Activated CD4-positive, CD25-positive, alpha-beta regulatory T cell (primary cell): Measurements from ENCODE around the gene SART1.

Experiments used
- DNase-seq, 4 experiments: peaks; one replicate each; lab custom pipeline; 2025; lab: John Stamatoyannopoulos, UW

Gene SART1

DNA sequence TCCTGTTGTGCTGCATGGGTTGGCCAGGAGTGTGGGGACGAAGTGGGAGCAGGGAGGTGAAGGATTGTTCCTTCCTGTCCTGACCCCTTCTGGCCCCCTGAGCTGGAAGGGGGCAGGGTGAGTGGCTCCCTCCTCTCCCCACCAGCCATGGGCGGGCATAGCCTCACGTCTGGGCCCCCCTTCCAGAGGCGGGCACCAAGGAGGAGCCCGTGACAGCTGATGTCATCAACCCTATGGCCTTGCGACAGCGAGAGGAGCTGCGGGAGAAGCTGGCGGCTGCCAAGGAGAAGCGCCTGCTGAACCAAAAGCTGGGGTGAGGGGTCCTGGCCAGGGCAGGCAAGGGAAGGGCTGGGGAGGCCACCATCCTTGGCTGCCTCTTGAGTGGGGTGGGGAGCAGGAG, 3.4 kb downstream of the SART1 start:
- no peak for DNase-seq

DNA sequence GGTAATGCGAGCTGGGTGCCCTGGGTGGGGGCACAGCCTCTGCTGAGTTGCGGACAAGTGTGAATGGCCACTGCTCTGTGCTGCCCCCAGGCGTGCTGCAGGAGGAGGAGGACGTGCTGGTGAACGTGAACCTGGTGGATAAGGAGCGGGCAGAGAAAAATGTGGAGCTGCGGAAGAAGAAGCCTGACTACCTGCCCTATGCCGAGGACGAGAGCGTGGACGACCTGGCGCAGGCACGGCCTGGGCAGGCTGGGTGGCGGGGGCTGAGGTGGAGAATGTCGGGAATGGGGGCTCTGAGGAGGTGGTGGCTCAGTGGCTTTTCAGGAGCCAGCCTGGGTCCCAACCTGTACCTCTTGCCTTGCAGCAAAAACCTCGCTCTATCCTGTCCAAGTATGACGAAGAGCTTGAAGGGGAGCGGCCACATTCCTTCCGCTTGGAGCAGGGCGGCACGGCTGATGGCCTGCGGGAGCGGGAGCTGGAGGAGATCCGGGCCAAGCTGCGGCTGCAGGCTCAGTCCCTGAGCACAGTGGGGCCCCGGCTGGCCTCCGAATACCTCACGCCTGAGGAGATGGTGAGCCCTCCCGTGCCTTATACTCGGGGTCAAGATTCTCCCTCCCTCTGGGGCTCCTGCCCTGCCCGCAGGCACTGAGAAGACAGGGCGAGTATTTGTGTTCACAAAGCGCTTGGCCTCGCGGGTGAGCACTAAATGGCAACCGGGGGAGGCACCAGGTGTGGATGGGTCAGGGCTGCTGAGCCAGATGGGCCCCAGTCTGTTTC, 4.6 kb downstream of the SART1 start:
- DNase-seq: no peak

DNA sequence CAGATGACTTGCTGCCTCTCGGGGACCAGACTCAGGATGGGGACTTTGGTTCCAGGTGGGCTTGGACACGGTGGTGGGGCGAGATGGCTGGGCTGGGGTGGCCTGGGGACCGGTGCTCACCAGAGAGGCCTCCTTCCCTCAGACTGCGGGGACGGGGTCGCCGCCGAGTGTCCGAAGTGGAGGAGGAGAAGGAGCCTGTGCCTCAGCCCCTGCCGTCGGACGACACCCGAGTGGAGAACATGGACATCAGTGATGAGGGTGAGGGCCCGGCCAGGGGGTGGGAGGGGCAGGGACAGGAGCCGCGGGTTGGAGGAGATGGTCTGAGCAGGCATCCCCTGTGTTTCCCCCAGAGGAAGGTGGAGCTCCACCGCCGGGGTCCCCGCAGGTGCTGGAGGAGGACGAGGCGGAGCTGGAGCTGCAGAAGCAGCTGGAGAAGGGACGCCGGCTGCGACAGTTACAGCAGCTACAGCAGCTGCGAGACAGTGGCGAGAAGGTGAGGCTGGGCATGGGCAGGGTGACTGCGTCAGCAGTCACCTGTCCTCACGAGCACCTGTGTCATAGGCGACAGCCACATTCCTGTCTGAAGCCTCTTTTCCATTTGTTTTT, 5.9 kb downstream of the SART1 start:
- no peak for DNase-seq

DNA sequence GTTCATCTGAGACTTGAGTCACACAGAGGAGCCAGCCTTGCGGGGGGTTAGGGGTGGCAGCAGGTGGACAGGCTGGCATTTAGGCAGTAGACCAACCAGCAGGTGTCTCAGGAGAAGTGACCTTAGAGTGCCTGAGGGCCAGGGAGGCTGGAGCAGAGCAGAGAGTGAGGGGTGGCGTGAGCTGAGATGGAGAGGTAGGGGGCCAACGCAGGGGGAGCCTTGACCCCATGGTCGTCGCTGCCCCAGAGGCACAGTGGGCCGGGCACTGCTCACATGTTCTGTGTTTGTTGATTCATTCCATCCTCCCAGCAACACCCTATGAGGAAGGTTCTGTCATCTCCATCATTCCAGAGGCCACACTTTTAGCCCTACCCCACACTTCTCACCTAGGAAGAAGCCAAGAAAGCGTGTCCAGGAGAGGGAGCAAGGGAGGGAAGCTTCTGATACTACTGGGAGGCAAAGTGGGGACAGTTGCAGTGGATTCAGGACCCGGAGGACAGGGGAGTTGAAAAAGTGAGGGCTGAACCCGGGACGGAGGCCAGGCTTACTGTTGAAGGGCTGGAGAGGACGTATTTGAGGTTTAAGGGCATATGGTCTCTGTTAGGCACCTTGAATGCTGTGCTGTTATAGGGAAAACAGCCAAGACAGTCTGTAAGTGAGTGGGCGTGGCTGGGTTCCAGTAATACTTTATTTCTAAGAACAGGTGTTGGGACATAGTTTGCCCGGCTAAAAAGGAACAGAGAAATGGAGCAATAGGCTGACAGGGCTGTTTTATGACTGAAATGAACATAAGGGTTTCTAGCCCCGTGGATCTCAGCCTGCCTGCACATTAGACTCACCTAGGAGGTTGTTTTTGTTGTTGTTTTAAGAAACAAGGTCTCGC, 7.3 kb downstream of the SART1 start:
- no peak for DNase-seq

DNA sequence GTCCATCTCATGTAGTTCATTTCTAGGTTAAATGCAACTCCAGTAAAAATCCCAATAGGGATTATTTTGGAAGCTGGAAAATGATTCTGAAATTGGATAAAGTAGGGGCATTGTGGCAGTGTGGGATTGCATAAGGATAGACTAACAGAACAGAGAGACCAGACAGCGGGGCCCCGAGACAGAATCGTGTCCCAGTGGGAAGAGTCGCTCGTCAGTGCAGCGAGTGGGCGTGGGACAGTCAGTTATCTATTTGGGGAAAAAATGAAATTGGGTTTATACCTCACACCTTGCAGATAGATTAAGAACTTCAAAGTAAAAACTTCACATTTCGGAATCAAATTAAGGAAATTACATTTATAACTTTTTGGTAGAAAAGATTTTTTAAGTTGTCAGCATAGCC, 10.6 kb downstream of the SART1 start:
- no peak for DNase-seq

DNA sequence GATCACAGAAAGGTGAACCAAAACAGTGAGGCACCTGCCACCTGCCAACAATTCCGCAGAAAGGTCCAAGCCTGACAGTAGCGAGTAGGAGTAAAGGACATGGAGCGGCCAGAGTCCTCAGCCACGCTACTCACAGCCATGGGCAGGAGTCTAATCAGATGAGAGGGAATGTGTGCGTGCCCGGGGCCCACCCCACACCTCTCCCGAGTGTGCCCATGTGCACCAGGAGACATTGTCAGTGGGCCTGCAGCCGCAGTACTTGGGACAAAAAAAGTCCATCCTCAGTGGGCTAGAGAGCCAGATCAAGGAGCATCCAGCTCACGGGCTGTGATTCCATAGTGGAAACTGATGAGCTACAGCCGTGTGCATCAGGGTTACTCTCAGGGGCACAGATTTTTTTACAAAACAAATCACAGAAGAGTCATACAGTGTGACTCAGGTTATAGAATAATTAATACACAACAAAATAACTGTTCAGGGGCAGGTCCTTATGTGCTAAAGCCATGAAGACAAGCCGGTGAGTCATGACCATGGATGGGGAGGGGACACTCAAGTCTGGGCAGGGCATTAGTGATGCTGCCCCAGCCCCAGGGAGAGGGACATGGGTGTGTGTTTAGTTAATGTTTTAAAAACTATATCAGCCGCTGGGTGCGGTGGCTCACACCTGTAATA, 12.0 kb downstream of the SART1 start:
- no peak for DNase-seq

DNA sequence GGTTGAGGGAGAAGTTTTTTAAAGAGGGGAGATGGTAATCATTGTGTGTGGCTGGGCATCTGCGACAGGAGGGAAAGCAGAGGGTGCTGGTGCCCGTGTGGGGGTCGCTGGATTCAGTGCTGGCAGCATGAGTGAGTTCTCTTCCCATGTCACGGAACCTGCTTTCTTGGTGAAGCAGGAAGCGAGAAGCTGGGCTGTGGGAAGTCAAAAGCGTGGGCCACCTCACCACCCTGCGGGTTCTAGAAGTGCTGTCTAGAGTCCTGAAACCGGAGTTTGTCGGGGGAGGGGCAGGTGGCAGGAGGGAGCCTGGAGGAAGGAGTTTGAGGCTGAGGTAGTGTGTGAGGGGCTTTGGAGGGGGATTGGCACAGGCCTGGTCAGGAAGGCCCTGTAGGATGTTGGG, 14.2 kb downstream of the SART1 start:
- no peak for DNase-seq

DNA sequence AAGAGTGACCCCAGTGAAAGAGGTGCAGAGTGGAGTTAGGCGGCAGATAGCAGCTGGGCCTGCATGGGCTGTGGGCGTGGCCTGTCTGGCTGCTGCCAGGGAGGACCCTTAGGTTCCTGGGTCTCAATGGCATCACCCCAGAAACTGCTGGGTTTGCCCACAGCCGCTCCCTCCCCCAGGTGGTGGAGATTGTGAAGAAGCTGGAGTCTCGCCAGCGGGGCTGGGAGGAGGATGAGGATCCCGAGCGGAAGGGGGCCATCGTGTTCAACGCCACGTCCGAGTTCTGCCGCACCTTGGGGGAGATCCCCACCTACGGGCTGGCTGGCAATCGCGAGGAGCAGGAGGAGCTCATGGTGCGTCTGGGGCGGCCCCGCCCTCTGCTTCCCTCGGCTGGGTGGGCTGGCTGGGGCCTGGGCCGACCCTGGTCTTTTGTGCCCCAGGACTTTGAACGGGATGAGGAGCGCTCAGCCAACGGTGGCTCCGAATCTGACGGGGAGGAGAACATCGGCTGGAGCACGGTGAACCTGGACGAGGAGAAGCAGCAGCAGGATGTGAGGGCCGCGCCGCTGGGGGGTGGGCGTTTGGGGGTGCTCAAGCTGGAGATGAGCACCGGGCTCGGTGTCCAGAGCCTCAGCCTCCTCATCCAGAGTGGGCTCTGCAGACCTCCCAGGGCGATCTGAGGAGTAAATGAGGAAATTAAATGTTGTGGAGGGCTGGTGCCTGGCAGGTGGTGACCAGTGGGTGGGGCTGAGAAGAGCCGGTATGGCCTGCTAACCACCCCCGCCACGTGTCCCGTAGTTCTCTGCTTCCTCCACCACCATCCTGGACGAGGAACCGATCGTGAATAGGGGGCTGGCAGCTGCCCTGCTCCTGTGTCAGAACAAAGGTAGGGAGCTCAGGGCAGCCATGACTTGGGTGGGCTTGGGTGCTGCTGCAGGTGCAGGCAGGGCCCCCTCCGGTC, 15.0 kb downstream of the SART1 start:
- no peak for DNase-seq

DNA sequence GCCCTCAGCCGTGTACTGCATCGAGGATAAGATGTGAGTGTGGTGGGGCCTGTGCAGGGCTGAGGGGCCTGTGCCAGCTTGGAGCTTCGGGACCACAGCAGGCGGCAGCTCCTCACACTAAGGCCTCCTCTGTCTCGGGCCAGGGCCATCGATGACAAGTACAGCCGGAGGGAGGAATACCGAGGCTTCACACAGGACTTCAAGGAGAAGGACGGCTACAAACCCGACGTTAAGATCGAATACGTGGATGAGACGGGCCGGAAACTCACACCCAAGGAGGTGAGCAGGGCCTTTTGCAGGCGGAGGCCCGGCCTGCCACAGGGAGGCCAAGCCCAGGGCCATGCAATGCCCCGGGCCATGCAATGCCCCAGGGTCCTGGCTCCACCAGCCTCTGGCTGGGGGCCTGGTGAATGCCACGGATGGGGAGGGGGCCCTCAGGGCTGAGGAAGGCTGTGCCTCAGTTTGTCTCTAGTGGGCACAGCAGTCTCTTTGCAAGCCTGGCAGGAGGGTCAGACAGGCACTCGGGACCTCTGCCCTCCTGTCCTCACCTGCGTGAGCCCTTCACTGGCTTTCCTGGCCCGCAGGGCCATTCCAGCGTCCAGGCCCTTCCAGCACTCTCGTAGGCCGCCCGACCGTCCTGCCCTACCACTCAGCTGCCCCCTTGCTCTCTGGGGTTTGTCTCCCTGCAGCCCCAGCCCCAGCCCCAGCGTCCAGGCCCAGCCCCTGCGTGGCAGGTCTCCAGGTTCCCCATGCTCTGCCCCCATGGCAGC, 16.3 kb downstream of the SART1 start:
- no peak for DNase-seq

DNA sequence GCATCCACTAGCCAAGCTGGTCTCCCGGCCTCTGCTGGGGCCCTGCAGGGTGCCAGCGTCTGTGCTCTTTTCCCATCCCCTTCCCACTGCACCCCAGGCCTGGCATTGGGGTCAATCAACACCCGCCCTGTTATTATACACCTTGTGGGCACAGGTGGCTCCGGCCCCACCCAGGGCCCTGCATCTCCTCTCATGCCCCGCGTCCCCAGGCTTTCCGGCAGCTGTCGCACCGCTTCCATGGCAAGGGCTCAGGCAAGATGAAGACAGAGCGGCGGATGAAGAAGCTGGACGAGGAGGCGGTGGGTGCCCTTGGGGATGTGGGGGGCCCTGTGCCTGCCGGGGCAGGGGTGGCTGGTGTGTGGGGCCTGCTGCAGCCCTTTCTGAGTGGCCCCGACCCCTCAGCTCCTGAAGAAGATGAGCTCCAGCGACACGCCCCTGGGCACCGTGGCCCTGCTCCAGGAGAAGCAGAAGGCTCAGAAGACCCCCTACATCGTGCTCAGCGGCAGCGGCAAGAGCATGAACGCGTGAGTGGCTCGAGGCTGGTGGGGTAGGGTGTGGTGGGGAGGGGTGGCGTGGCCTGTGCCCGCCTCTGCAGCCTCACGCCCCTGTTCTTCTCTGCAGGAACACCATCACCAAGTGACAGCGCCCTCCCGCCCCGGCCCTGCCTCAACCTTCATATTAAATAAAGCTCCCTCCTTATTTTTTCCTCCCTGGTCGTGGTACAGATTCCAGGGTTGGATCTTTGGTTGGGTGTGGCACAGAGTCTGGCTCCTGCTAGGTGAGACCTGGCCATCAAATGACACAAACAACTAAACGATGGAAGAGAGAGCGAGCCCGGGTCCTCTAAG, 17.1 kb downstream of the SART1 start:
- no peak for DNase-seq

DNA sequence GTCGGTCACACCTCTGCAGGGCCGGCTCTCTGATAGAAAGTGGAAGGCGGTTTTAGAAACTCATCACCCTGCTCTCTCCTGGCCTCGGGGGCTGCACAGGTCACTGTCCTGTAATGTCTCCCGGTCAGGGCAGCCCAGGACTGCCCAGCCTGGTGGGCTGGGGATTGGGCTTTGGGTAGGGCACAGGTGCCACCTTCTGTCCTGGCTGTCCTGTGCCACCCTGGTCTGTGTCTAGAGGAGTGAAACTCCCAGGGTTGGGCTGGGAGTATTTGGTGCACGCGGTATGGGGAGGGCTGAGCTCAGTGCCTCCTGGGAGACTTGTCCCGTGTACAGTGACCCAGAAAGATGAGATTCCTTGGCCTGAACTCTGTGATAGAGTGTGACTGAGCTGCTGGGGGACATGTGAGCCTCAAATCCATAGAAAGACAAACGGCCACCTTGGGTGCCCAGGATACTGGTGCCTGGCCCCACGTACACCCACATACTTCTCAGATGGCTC, 17.8 kb downstream of the SART1 start:
- no peak for DNase-seq

DNA sequence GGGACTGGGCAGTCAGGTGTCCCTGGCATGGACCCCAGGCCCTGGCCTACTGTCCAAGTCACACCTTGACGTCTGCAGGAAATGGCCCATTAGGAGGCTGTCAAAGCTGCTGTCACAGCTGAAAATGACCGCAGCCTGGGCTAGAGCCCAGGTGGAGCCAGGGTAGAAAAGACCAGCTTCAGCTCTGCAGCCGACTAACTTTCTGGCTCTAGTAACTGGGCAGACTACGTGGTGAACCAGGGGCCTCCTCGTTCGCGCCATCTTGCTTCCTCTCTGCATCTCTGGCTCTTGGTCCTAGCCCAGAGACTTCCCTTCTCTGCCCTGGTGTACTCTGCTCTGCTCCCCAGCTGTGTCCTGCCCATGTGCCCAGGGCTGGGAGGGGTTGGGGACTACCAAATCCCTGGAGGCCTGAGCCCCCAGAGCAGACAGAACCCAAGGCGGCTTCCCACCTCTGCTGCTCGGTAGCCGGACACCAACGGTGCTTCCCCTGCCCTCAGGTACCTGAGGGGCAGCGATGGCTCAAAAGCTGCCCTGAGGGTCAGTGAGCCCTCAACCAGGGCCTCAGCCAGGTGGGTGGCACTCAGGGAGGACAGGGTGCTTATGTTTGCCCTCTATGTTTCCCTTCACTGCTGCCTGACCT, 19.7 kb downstream of the SART1 start:
- no peak for DNase-seq

DNA sequence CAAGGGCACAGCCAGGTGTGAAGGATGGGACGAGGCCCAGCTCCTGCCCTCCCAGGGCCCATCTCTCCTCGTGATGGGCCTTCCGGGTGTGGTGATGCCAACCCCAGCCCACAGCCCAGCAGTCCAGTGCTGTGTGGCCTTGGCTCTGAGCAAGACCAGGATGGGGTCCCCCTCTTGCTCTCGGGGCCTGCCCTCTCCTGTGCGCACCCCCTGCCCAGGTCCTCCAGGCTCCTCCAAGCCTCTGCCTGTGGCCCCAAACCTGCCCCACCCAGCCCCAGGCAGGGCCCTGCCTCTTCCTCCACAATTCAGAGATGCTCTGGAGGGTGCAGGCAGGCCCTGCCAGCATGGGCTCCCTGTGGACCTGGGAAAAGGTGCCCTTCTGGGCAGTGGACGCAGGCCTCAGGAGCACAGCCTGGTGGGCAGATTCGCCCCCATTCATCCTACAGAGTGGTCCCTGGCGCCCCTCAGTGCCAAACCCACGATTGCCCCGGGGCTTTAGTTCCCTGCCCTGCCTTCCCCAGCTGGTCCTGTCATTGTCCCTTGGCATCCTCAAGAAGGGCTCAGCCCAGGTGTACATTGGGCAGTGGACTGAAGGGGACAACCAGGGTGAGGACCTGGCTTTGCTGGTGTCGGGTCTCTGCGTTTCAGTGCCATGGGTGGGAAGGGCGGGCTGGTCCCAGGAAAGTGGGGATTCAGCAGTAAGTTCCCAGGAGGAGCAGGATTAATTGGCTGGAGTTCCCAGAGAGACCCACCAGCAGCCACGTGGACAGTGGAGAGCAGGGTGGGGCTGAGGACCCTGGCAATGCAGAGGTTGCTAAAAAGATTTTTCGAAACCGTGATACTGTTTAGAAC, 20.7 kb downstream of the SART1 start:
- DNase-seq: no peak

DNA sequence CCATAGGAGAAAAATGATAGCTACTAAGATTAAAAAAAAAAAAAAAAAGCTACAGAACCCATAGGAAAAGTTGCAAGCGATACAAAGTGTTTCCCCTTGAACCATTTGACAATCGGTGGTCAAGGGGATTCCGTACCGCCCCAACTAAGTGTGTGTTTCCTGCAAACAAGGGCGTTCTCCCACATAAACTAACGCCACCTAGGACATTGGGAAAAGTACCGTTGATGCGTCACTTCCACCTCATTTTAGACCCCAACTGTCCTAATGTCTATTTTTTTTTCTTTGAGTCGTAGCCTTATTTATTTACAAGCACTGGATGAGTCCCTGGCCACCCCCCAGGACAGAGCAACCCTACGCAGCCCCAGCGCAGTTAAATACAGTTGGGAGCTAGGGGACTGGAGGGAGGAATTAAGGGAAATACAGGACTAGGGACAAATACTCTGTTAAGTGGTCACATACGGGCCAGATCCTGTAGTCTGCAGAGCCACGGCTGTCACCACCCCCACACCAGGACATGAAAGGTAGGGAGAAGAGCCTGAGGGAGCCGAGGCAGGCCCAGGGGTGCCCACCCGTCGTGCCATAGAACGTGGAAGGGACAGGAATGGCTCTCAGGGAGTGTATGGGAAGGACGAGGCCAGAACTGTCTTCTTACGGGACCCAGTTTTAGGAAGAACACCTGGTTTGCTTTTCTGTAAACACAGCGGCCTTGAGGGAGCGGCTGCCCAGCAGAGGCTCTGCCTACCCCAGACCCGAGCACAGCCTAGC, 21.5 kb downstream of the SART1 start:
- no peak for DNase-seq

DNA sequence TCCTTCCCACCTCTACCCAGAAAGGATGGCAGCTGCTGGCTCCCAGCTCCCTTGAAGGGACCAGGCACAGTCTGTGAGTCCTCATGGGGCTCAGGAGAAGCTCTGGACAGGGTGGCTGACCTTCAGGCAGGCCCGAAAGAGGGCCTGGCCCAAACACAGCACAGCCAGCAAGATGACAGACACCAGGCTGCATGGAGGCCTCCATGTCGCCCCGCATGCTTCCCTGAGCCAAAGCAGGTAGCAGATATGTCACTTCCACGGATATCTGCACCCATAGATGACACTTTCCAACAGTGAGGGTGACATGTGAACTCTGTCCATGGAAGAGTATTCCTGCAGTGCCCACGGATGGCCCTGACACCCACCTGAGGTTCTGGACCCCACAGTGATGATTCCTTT, 22.1 kb downstream of the SART1 start:
- DNase-seq: no peak

DNA sequence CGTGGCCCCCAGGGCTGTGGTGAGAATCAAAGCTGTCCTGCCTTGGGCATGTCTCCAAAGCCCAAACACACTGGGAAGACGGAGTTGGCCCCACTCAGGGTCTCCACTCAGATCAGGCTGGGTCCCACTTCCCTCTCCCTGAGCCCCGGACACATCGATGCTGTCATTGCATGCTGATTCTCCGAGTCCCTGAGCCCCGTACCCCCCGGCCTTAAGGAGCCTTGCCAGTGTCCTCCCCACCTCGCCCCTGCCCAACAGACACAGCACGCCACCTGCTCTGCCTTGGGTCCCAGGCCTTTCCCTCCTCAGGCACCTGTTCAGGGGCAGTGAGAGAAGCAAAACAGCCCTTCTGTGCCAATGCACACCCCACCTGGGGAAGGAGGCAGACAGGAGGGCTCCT, 25.8 kb downstream of the SART1 start:
- no peak for DNase-seq
